ENCODE measurements around the gene POSTN. TPM values are rescaled to one million over a fixed set of nuclear protein-coding genes. Genes with fewer than 3 reads are reported as not detected.
"Not testable (repeated sequence)": the region's sequence is repeated elsewhere in the genome, so short reads cannot be mapped to it uniquely, and the experiment has no call there.

POSTN gene
- total and polyA plus RNA-seq, 9 donors = 0.48 to 120 (median 6.1) TPM

DNA sequence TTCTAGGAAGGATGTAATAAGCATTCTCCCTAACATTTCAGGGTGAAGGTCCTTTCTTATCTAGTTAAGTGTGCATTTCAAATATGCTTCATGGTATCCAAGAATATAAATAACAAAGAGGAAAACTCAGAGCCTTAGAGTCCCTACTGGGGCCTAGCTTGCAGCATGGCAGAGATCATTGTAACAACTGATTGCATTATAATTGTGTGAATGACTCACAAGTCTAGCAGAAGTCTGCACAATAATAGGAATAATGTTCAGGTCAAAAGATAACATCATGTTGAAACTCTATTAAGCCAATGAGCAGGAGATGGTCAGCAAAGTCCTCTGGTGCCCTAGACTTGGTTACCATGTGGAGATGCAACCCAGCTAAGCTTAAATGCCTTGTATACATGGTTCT, 3.4 kb downstream of the POSTN start:
- Histone ChIP-seq H3K27me3 (no peaks in the 10 kb centered on the region), H3K4me1 (ENCODE audit: insufficient read depth) (peaks cover 1% of the 10 kb centered on the region), H3K36me3 (no peaks in the 10 kb centered on the region), H3K27ac (no peak overlapping the region), H3K4me3 (no peak overlapping the region), H3K9me3 (no peaks in the 10 kb centered on the region)
- DNase-seq = no peak
- TF ChIP-seq, protein P1, sequence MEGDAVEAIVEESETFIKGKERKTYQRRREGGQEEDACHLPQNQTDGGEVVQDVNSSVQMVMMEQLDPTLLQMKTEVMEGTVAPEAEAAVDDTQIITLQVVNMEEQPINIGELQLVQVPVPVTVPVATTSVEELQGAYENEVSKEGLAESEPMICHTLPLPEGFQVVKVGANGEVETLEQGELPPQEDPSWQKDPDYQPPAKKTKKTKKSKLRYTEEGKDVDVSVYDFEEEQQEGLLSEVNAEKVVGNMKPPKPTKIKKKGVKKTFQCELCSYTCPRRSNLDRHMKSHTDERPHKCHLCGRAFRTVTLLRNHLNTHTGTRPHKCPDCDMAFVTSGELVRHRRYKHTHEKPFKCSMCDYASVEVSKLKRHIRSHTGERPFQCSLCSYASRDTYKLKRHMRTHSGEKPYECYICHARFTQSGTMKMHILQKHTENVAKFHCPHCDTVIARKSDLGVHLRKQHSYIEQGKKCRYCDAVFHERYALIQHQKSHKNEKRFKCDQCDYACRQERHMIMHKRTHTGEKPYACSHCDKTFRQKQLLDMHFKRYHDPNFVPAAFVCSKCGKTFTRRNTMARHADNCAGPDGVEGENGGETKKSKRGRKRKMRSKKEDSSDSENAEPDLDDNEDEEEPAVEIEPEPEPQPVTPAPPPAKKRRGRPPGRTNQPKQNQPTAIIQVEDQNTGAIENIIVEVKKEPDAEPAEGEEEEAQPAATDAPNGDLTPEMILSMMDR (IDR thresholded peaks at IDR 0.05) = no peak
- TF ChIP-seq EP300 (IDR thresholded peaks at IDR 0.05) = no peak
- TF ChIP-seq POLR2A (IDR thresholded peaks at IDR 0.05) = no peak
- intact Hi-C loops (cut with DNase I) = no loop called here

DNA sequence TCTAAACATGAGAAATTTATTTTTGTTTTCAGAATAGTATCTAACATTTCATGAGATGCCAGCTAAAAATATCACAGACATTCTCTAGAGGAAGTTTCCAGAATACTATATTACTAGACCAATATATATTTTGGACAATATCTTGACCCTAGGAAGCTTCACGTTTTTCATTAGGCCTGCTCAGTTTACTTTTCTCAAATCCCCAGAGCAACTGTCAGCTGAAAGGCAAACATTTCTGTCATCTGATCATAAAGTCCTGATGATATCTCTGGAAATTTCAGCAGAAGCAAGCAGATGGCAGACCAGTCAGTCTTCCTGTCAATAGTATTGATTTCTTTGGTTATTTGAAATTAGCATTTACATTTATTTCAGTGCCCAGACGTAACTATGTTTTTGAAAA, 4.0 kb downstream of the POSTN start:
- intact Hi-C loops (cut with DNase I) = no loop called here
- 55 to 64% (median 60%) methylated on average over 2 of the region's 2 CpGs for WGBS, 3 donors

DNA sequence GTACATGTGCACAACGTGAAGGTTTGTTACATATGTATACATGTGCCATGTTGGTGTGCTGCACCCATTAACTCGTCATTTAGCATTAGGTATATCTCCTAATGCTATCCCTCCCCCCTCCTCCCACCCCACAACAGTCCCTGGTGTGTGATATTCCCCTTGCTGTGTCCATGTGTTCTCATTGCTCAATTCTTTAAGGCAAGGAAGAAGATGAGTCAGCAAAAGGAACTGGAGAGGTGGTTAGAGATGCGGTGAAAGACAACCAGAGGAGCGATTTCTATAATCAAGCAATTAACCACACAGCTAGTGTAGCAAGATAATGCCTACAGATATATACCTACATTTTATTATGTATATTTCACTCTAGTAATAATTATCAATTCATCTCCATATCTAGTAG, 9.2 kb downstream of the POSTN start:
- H3K4me3 ChIP-seq; H3K36me3 ChIP-seq; H3K27me3 ChIP-seq; H3K27ac ChIP-seq; intact Hi-C loops (cut with DNase I); H3K4me1 ChIP-seq (ENCODE audit: insufficient read depth); DNase-seq; H3K9me3 ChIP-seq: not testable (repeated sequence)
- 92 to 96% (median 92%) methylated on average over 4 of the region's 4 CpGs for WGBS, 3 donors

More for the DNA sequence above, 4.0 kb downstream of the POSTN start:
- Histone ChIP-seq H3K27me3 (no peaks in the 10 kb centered on the region), H3K4me1 (ENCODE audit: insufficient read depth) (peaks cover 1% of the 10 kb centered on the region), H3K27ac (no peak overlapping the region), H3K9me3 (no peaks in the 10 kb centered on the region), H3K4me3 (no peak overlapping the region), H3K36me3 (no peaks in the 10 kb centered on the region)
- TF ChIP-seq POLR2A (IDR thresholded peaks at IDR 0.05) (no peak), EP300 (IDR thresholded peaks at IDR 0.05) (no peak)
- TF ChIP-seq, protein P1 (IDR thresholded peaks at IDR 0.05) = no peak
- no peak for DNase-seq

DNA sequence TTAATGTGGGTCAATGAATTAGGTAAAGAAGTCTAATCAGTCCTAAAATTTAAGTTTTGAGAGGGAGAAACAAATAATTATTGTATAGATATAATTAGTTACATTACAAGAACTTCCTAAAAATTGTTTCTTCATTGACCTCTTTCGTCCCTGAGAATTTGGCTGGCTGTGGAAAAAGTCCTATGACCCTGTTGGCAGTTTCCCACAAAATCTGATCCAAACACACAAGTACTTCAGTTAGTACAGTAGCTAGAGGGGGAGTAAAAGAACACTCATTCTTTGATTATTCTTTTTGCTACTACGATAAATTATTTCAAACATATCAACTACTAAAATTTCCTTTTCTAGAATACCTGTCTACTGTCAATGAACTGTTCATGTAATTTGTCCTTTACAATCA, 11.3 kb downstream of the POSTN start:
- Histone ChIP-seq H3K27me3 (no peaks in the 10 kb centered on the region), H3K4me1 (ENCODE audit: insufficient read depth) (no peaks in the 10 kb centered on the region), H3K27ac (no peak overlapping the region), H3K4me3 (no peak overlapping the region), H3K9me3 (no peaks in the 10 kb centered on the region), H3K36me3 (no peaks in the 10 kb centered on the region)
- DNase-seq = no peak
- TF ChIP-seq, protein P1 (IDR thresholded peaks at IDR 0.05) = no peak
- no peak for TF ChIP-seq POLR2A (IDR thresholded peaks at IDR 0.05)
- TF ChIP-seq EP300 (IDR thresholded peaks at IDR 0.05) = no peak
- 22 to 36% (median 34%) methylated on average over 2 of the region's 2 CpGs for WGBS, 3 donors
- intact Hi-C loops (cut with DNase I) = no loop called here

DNA sequence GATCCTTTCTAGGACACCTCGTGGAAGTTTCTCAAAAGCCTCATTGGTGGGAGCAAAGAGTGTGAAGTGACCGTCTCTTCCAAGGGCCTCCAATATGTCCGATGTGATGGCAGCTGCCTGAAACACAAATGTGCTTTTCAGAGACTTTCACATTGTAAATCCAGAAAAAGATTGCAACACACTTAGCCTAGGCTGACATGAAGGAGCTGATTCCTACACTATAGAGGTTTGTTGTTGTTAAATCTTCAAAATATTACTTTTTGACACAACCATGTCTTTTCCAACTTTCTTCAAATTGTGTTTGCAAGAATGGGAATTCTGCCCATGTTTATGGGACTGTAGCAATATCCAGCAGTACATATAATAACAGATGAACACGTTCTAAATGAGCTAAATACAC, 12.4 kb downstream of the POSTN start:
- TF ChIP-seq EP300 (IDR thresholded peaks at IDR 0.05) = no peak
- TF ChIP-seq, protein P1 (IDR thresholded peaks at IDR 0.05) = no peak
- no peak for TF ChIP-seq POLR2A (IDR thresholded peaks at IDR 0.05)
- no peak for DNase-seq
- Histone ChIP-seq H3K9me3 (no peaks in the 10 kb centered on the region), H3K27ac (no peak overlapping the region), H3K4me3 (no peak overlapping the region), H3K4me1 (ENCODE audit: insufficient read depth) (no peaks in the 10 kb centered on the region), H3K36me3 (no peaks in the 10 kb centered on the region), H3K27me3 (no peaks in the 10 kb centered on the region)
- 94 to 95% (median 95%) methylated on average over 4 of the region's 4 CpGs for WGBS, 3 donors
- intact Hi-C loops (cut with DNase I) = no loop called here

All from ovary (tissue), 9 donors.